HEK293 (cell line): ENCODE measurements around the gene PEX26.

Experiments
- BCL11A ChIP-seq: fragments of 450-650 bp; formaldehyde crosslinking; IDR thresholded peaks from 2 replicates; pipeline ENCODE4 v1.5.1; 2016; ENCODE audit warnings: low read depth, missing biosample characterization, missing genetic modification characterization
- EGR2 ChIP-seq: fragments of 450-650 bp; formaldehyde crosslinking; IDR thresholded peaks from 2 replicates; pipeline ENCODE4 v1.5.1; 2016; ENCODE audit warnings: low read depth, missing biosample characterization, missing genetic modification characterization
- ELK4 ChIP-seq: IDR thresholded peaks from 2 replicates; pipeline ENCODE4 v1.6.1; 2011; ENCODE audit warnings: mild to moderate bottlenecking, low read depth, low read length, borderline replicate concordance
- HIC1 ChIP-seq: fragments of 450-650 bp; formaldehyde crosslinking; IDR thresholded peaks from 2 replicates; pipeline ENCODE4 v1.5.1; 2016; ENCODE audit warnings: missing biosample characterization, missing genetic modification characterization
- KLF1 ChIP-seq: fragments of 450-650 bp; formaldehyde crosslinking; IDR thresholded peaks from 2 replicates; pipeline ENCODE4 v1.5.1; 2016; ENCODE audit warnings: missing biosample characterization, missing genetic modification characterization
- KLF8 ChIP-seq: fragments of 450-650 bp; formaldehyde crosslinking; IDR thresholded peaks from 2 replicates; pipeline ENCODE4 v1.5.1; 2016; ENCODE audit warnings: missing biosample characterization, missing genetic modification characterization
- OSR2 ChIP-seq: fragments of 450-650 bp; formaldehyde crosslinking; IDR thresholded peaks from 2 replicates; pipeline ENCODE4 v1.5.1; 2016; ENCODE audit warnings: missing biosample characterization, missing genetic modification characterization
- RBAK ChIP-seq: fragments of 450-650 bp; formaldehyde crosslinking; IDR thresholded peaks from 2 replicates; pipeline ENCODE4 v1.5.1; 2016; ENCODE audit warnings: missing biosample characterization, missing genetic modification characterization
- SP3 ChIP-seq: fragments of 450-650 bp; formaldehyde crosslinking; IDR thresholded peaks from 2 replicates; pipeline ENCODE4 v1.5.1; 2016; ENCODE audit warnings: missing biosample characterization, missing genetic modification characterization
- SP7 ChIP-seq: fragments of 450-650 bp; formaldehyde crosslinking; IDR thresholded peaks from 2 replicates; pipeline ENCODE4 v1.5.1; 2016; ENCODE audit warnings: missing biosample characterization, missing genetic modification characterization
- YY2 ChIP-seq: fragments of 450-650 bp; formaldehyde crosslinking; IDR thresholded peaks from 2 replicates; pipeline ENCODE4 v1.5.1; 2016; ENCODE audit warnings: missing biosample characterization, missing genetic modification characterization
- ZBTB17 ChIP-seq: fragments of 450-650 bp; formaldehyde crosslinking; IDR thresholded peaks from 2 replicates; pipeline ENCODE4 v1.5.1; 2016; ENCODE audit warnings: missing biosample characterization, missing genetic modification characterization
- ZBTB8A ChIP-seq: fragments of 450-650 bp; formaldehyde crosslinking; IDR thresholded peaks from 2 replicates; pipeline ENCODE4 v1.5.1; 2016; ENCODE audit warnings: missing biosample characterization, missing genetic modification characterization
- ZFHX2 ChIP-seq: fragments of 450-650 bp; formaldehyde crosslinking; conservative IDR thresholded peaks from 2 replicates; pipeline ENCODE4 v1.5.1; 2016; ENCODE audit warnings: missing biosample characterization, missing genetic modification characterization
- ZFP69B ChIP-seq: fragments of 450-650 bp; formaldehyde crosslinking; IDR thresholded peaks from 2 replicates; pipeline ENCODE4 v1.5.1; 2016; ENCODE audit warnings: missing biosample characterization, missing genetic modification characterization
- ZNF174 ChIP-seq: fragments of 450-650 bp; formaldehyde crosslinking; IDR thresholded peaks from 2 replicates; pipeline ENCODE4 v1.5.0; 2017; ENCODE audit warnings: missing biosample characterization, mild to moderate bottlenecking, missing genetic modification characterization
- ZNF211 ChIP-seq: fragments of 450-650 bp; formaldehyde crosslinking; IDR thresholded peaks from 2 replicates; pipeline ENCODE4 v1.5.1; 2016; ENCODE audit warnings: low read depth, missing biosample characterization, missing genetic modification characterization
- ZNF248 ChIP-seq: fragments of 450-650 bp; formaldehyde crosslinking; IDR thresholded peaks from 2 replicates; pipeline ENCODE4 v1.5.1; 2017; ENCODE audit warnings: missing biosample characterization, missing genetic modification characterization
- ZNF324 ChIP-seq: fragments of 450-650 bp; formaldehyde crosslinking; IDR thresholded peaks from 2 replicates; pipeline ENCODE4 v1.5.1; 2016; ENCODE audit warnings: missing biosample characterization, missing genetic modification characterization
- ZNF341 ChIP-seq: fragments of 450-650 bp; formaldehyde crosslinking; IDR thresholded peaks from 2 replicates; pipeline ENCODE4; 2016; ENCODE audit warnings: low read depth, missing biosample characterization, missing genetic modification characterization
- ZNF48 ChIP-seq: fragments of 450-650 bp; formaldehyde crosslinking; IDR thresholded peaks from 2 replicates; pipeline ENCODE4 v1.5.1; 2016; ENCODE audit warnings: missing biosample characterization, missing genetic modification characterization
- ZNF621 ChIP-seq: fragments of 450-650 bp; formaldehyde crosslinking; IDR thresholded peaks from 2 replicates; pipeline ENCODE4 v1.5.1; 2017; ENCODE audit warnings: missing biosample characterization, missing genetic modification characterization
- ZNF629 ChIP-seq: fragments of 450-650 bp; formaldehyde crosslinking; IDR thresholded peaks from 2 replicates; pipeline ENCODE4 v1.5.1; 2017; ENCODE audit warnings: missing biosample characterization, missing genetic modification characterization
- ZNF658 ChIP-seq: fragments of 450-650 bp; formaldehyde crosslinking; IDR thresholded peaks from 2 replicates; pipeline ENCODE4; 2016; ENCODE audit warnings: missing biosample characterization, missing genetic modification characterization
- ZNF701 ChIP-seq: fragments of 450-650 bp; formaldehyde crosslinking; IDR thresholded peaks from 2 replicates; pipeline ENCODE4 v1.5.1; 2016; ENCODE audit warnings: missing biosample characterization, missing genetic modification characterization
- ZNF76 ChIP-seq: fragments of 450-650 bp; formaldehyde crosslinking; IDR thresholded peaks from 2 replicates; pipeline ENCODE4; 2016; ENCODE audit warnings: low read depth, missing biosample characterization, missing genetic modification characterization, borderline replicate concordance
- ZXDB ChIP-seq: fragments of 450-650 bp; formaldehyde crosslinking; IDR thresholded peaks from 2 replicates; pipeline ENCODE4 v1.5.1; 2016; ENCODE audit warnings: missing biosample characterization, missing genetic modification characterization
- TF ChIP-seq, protein P1 (sequence below): fragments of 450-650 bp; formaldehyde crosslinking; IDR thresholded peaks from 2 replicates; pipeline ENCODE4 v1.5.1; 2016; ENCODE audit warnings: missing biosample characterization, missing genetic modification characterization
- TF ChIP-seq, protein P2 (sequence below): fragments of 450-650 bp; formaldehyde crosslinking; conservative IDR thresholded peaks from 2 replicates; pipeline ENCODE4 v1.5.1; 2016; ENCODE audit warnings: low read depth, missing biosample characterization, missing genetic modification characterization

Gene PEX26

DNA sequence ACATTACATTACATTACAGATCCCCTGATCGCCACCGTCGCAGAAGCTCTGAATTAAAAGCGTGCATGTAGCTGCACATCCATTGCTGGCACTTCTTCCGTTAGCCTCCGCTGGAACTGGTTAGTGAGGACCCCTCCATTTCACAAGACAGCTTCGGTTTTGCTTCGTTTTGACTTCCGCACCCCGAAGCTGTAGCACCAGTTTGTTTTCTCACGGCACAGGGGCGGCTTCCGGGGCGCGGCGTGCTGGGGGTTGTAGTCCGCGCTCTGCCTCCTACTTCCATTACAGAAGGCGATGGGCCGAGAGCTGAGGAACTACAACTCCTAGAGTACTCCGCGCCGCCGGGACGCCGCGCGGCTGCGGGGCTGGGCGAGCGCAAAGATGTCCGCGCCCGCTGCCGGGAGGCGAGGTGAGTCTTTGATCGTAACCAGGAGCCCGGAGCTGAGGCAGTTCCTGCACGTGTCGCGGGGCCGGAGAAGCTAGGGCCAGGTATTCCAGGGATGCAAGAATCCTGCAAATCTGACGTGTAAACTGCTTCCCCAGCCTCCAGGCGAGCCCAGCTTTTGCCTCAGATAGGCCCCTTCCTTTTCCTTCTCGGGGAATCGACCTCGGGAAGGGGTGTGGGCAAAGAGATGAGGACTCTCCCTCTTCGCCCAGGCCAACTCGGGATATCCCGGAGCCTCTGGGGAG is at the start of gene PEX26 (continued):
- TF ChIP-seq ZNF248 (tag by site-specific recombination) = no peak
- TF ChIP-seq BCL11A (tag by site-specific recombination) = no peak
- peak; percentile 97 for TF ChIP-seq ZNF76 (tag by site-specific recombination)
- no peak for TF ChIP-seq ZNF48
- TF ChIP-seq ZNF701 (tag by site-specific recombination) = no peak
- TF ChIP-seq YY2 (tag by site-specific recombination) = peak; percentile 89
- TF ChIP-seq, protein P1, sequence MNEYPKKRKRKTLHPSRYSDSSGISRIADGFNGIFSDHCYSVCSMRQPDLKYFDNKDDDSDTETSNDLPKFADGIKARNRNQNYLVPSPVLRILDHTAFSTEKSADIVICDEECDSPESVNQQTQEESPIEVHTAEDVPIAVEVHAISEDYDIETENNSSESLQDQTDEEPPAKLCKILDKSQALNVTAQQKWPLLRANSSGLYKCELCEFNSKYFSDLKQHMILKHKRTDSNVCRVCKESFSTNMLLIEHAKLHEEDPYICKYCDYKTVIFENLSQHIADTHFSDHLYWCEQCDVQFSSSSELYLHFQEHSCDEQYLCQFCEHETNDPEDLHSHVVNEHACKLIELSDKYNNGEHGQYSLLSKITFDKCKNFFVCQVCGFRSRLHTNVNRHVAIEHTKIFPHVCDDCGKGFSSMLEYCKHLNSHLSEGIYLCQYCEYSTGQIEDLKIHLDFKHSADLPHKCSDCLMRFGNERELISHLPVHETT (tag by site-specific recombination) = no peak
- TF ChIP-seq ZNF629 (tag by site-specific recombination) = peak; percentile 63; the same call in 1 of the 2 replicates
- TF ChIP-seq RBAK (tag by site-specific recombination) = no peak
- peak; percentile 86 for TF ChIP-seq KLF8 (tag by site-specific recombination)
- peak; percentile 47 for TF ChIP-seq ZFHX2
- peak; percentile 44 for TF ChIP-seq OSR2 (tag by site-specific recombination)
- peak; percentile 34; the same call in 1 of the 2 replicates for TF ChIP-seq ZNF324 (tag by site-specific recombination)
- TF ChIP-seq ZNF174 (tag by site-specific recombination) = no peak
- TF ChIP-seq, protein P2, sequence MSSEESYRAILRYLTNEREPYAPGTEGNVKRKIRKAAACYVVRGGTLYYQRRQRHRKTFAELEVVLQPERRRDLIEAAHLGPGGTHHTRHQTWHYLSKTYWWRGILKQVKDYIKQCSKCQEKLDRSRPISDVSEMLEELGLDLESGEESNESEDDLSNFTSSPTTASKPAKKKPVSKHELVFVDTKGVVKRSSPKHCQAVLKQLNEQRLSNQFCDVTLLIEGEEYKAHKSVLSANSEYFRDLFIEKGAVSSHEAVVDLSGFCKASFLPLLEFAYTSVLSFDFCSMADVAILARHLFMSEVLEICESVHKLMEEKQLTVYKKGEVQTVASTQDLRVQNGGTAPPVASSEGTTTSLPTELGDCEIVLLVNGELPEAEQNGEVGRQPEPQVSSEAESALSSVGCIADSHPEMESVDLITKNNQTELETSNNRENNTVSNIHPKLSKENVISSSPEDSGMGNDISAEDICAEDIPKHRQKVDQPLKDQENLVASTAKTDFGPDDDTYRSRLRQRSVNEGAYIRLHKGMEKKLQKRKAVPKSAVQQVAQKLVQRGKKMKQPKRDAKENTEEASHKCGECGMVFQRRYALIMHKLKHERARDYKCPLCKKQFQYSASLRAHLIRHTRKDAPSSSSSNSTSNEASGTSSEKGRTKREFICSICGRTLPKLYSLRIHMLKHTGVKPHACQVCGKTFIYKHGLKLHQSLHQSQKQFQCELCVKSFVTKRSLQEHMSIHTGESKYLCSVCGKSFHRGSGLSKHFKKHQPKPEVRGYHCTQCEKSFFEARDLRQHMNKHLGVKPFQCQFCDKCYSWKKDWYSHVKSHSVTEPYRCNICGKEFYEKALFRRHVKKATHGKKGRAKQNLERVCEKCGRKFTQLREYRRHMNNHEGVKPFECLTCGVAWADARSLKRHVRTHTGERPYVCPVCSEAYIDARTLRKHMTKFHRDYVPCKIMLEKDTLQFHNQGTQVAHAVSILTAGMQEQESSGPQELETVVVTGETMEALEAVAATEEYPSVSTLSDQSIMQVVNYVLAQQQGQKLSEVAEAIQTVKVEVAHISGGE (tag by site-specific recombination) = peak; percentile 96
- peak; percentile 98 for TF ChIP-seq ZXDB
- no peak for TF ChIP-seq ZNF658 (tag by site-specific recombination)
- TF ChIP-seq ZBTB8A = peak; percentile 14; the same call in 1 of the 2 replicates
- peak; percentile 79 for TF ChIP-seq ELK4
- TF ChIP-seq EGR2 = peak; percentile 56; the same call in 1 of the 2 replicates
- no peak for TF ChIP-seq HIC1 (tag by site-specific recombination)
- TF ChIP-seq ZFP69B (tag by site-specific recombination) = no peak
- TF ChIP-seq ZBTB17 (tag by site-specific recombination) = peak; percentile 95
- TF ChIP-seq ZNF211 = no peak
- no peak for TF ChIP-seq ZNF621
- peak; percentile 89 for TF ChIP-seq SP3 (tag by site-specific recombination)
- peak; percentile 52; the same call in 1 of the 2 replicates for TF ChIP-seq KLF1 (tag by site-specific recombination)
- TF ChIP-seq SP7 (tag by site-specific recombination) = peak; percentile 44; the same call in 1 of the 2 replicates
- TF ChIP-seq ZNF341 (tag by site-specific recombination) = no peak
- TF ChIP-seq, all 188 proteins: peak for 35
